NCI-H2029 (cell line): Measurements from ENCODE around the gene POLN.

Source experiments
- DNase-seq: peaks from one replicate; lab custom pipeline; 2025; lab: John Stamatoyannopoulos, UW

The POLN gene

DNA sequence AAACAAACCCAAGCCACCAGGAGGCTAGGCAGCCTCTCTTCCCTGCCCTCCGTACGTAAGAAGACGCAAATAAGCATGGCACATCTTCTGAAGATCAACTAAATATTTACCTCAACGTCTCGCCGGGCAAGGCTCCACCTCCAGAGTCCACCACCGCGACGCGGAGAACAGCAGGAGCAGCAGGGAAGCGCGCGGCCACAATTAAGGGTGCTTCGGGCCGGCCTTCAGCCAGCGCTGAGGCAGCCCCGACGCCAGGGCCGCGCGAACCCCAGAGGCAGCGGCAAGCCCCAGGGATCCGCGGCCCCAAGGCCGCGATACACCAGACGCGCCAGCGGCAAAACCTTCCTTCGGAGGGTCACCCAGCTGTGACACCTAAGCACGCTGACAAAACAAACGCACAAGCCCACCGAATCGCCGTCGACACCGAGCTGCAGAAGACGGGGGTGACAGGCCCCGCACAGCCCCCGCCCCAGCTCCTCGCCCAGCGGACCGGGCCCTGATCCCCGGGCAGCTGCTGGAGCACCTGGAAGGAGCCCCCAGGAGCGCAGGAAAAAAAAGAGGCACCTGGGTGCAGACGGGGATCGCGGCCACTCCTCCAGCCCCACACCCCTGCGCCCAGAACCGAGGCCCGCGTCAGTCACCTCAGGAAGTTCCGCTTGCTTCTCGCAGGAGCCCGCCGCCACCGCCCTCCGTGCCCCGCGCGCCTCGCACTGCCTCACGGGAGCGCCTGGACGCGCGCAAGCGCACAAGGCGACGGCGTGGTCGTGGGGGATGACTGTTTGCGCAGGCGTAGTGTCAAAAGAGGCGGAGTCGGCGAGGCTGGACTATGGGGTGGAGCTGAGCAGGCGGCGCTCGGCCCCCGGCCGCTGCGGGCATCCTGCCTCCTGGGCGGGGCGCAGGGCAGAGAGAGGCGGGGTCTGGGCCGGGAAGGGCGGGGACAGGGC lies at the start of gene POLN, which contains the start of gene HAUS3:
TSS of gene POLN (minus strand) at position 712 of the 944 bp plus-strand sequence. CDS start 12,890 bp downstream, outside the sequence.
TSS of gene HAUS3 (minus strand) at position 712 of the 944 bp plus-strand sequence. CDS start 1,175 bp downstream, outside the sequence.
- peak; percentile 91 for DNase-seq

GRCh38 chr4:2290974-2291704 lies 49.2 kb upstream of the POLN start:
- DNase-seq, result no peak

DNA sequence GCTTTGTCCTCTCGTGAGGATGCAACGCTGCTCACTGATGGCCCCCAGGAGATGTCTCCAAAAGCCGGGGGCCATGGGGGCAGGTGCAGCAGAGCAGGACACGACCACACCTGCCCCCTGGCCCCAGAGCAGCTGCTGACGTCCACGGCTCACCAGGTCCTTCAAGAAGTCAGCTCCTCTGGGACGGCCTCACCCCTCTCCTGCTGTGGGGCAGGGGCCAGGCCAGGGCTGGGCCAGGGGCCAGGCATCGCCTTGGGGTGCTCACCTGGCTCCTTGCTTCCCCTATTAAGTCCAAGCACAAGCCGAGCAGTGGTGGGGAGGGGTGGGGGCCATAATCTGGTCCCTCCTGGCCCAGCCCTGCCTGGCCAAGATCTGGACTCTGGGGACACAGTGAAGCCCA lies 48.6 kb upstream of the POLN start:
- no peak for DNase-seq

DNA sequence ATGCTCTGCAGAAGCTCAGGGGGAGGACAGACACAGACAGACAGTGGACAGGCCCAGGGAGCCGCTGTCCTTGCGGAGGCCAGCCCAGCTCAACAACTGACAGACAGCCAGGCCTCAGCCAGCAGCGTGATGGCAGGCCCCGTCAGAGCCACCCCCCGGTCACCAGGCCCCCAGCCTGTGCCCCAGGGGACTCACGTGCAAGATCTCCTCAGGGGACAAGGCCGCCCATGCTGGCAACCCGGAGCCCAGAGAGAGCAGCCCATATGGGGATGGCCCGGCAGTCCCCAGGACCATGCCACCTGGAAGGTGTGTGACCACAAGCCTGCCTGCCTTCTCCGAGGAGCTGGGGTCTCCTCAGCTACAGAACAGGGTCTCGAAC lies 48.0 kb upstream of the POLN start:
- no peak for DNase-seq

GRCh38 chr4:2289311-2289954 lies 47.5 kb upstream of the POLN start:
- no peak for DNase-seq

DNA sequence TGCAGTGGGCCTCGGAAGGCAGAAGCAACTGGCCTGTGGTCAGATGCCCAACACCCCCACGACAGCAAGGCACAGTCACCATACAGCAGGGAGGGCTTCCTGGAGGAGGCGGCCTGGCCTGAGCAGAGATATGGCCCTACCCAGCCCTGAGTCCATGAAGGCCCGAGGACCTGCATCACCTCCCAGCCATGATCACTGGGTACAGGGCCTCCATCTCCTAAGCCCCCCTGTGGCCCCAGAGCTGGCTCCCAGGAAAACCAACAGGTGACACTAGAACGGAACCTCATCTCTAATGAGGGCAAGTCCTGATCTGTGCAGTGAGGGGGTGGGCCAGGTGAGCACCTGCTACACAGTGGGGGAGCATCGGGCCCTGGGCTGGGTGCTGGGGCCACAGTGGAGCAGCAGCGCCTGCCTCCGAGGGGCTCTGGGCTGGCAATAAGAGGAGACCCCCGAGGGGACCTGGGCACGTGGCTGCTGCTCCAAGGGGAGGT lies 46.2 kb upstream of the POLN start:
- DNase-seq, result no peak

DNA sequence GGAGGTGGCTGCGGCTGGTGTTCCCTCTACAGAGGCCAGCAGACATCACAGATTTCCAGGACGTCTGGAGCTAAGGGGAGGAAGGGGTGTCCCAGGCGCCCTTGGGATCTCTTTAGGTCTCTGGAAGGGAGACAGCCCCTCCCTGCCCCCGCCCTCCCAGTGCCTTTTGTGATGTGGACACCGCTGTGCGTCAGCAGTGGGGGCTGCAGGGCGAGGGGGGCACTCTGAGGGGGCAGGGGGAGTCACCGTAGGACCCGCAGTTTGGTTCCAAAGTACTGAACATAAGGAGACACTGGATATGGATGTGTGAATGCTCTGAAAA lies 45.6 kb upstream of the POLN start:
- DNase-seq, result no peak

DNA sequence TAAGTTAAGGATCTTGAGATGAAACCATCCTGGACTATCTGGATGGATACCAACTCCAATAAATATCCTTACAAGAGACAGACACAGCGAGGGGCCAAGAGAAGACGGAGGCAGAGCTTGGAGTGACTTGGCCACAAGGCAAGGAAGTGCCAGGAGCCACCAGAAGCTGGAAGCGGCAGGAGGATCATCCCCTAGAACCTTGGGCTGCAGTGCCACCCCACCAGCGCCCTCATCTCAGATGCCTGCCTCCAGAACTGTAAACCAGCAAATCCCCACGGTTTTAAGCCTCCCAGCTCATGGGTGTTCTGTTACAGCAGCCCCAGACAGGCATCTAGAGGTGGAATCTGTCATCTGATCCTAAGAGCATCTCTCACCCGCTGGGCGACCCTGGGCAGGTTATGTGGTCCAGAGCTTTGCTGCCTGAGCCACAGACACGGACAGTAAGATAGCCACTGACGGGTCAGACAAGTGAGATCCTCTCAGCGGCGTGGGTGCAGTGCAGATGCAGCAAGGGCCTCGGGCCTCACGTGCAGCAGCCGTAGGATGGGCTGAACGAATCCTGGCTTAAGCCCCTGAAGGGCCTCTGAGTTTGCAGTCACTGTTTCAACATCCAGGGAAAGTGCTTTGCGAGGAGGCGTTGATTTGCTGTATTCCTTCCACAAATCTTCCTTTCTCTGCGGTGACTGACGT lies 45.1 kb upstream of the POLN start:
- no peak for DNase-seq

GRCh38 chr4:2285613-2286381 lies 43.9 kb upstream of the POLN start:
- no peak for DNase-seq

DNA sequence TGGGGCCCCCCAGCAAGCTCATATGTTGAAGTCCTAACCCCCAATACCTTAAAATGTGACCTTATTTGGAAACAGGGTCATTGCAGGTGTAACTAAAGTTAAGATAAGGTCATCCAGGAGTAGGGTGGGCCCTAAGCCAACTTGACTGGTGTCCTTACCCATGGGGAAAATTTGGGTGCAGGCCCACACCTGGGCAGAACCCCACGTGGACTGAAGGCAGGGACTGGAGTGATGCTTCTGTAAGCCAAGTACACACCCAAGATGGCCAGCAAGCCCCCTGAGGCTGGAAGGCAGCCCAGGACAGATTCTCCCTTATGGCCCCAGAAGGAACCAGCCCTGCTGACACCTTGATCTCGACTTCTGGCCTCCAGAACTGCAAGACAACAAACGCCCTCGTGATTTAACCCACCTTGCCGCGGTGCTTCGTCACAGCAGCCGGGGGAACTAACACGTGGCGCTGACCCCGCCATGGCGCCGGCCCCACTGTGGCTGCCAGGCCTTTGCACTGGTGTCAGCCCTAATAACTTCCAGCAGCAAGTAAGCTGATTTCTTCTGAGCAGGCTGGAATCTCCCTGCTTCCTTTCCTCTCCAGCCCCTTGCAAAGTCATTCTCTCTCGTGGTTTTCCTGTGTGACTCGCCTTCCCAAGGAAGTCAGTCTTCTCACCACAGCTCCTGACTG lies 43.2 kb upstream of the POLN start:
- DNase-seq, result no peak

DNA sequence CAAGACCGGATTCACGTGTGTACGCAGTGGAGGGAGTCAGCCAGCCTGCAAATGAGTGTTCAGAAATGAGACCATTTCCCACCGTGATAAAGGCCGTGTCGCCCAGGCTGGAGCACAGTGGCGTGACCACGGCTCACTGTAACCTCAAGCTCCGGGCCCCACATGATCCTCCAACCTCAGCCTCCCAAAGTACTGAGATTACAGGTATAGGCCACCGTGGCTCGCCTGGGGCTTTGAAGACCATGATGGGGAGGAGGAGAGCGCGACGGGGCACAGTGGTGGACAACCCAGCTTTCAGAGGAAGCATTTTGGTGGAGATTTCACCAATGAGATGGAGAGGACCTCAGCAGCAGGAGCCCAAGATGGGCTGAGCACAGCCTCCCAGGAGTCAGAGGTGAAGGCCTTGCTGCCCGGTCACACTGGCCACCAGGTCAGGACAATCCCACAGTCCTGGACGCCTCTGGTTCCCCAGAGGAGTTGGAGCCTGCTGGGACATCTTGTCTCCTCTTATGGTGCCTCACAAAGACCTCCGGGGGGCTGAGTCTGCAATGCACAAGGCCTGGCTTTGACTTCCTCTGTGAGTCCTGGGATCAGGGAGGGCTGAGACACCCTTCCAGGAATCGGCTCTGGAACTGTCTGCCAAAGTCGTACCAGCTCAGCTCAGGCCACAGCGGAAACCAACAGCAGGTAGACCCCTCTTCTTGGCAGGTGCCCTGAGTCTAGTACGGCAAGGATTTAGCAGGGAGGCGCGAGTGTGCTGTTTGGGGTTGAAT lies 42.4 kb upstream of the POLN start:
- DNase-seq, result no peak

- DNase-seq, result no peak
These were observed 41.3 kb upstream of the POLN start for GRCh38 chr4:2283199-2283711.

DNA sequence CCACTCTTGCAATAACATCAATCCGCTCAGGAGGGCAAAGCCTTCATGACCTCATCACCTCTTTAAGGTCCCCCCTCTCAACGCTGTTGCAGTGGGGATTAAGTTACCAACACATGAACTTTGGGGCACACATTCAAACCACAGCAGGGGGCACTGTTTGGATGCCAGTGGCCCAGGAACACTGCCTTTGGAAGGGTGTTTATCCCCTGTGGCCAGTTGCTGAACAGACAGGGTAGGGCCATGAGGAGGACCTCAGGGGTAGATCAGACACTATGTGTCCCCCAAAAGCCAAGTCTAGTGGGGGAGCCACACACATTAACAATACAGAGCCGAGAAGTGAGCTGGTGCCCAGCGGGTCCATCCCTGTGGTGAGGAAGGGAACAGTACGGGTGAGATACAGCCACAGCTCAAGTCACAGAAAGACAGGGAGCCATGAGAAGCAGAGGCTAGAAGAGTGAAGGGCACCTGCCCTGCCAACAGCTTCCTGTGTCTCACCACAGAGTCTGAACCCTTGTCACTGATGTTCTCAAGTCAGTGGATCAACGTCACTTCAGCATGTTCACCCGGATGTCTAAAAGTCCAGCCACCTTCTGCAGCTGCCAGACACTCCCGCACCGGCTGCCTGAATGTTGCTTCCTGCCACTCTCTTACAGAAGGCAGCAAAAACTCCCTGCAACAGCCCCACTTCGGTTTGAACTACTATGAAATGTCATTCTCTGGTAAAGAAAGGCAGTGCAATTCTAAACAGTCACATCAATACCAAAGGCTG lies 39.8 kb upstream of the POLN start:
- DNase-seq, result no peak

GRCh38 chr4:2280531-2281300 lies 38.8 kb upstream of the POLN start:
- DNase-seq, result no peak

- no peak for DNase-seq
These were observed 36.0 kb upstream of the POLN start for GRCh38 chr4:2277956-2278355.

DNA sequence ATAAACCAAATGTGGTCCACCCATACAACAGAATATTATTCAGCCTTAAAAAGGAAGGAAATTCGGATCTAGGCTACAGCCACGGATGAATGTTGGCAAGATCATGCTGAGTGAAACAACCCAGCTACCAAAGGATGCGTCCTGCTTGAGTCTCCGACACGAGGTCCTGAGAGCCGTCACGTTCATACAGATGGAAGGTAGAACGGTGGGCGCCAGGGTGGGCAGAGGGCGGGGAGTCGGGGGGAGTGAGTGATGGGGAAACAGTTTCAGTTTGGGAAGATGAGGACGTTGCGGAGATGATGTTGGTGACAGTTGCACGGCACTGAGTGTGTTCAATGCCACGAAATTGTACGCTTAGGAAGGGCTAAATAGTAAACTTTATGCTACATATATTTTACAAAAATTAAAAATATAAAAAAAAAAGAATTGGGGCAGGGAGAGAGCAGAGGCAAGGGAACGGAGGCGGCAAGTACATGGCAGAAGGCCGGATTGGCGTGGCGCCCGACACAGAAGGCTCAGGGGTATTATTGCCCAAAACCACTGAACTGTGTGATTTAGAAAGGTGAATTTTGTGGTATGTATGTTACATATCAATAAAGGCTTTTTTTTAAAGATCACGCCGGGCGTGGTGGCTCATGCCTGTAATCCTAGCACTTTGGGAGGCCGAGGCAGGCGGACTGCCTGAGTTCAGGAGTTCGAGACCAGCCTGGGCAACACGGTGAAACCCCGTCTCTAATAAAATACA lies 34.8 kb upstream of the POLN start:
- DNase-seq, result no peak

- no peak for DNase-seq
These were observed 33.8 kb upstream of the POLN start for GRCh38 chr4:2275546-2276251.
